Lower lobe of right lung (tissue), 2 donors: ENCODE measurements around the gene CES3. TPM values are rescaled to one million over a fixed set of nuclear protein-coding genes. Genes with fewer than 3 reads are reported as not detected.

Source experiments
- ATAC-seq, 2 donors: fragments of 200-7000 bp; cut with Tn5 transposase; one replicate each; pipeline ENCODE4 v1.9.1; 2020 to 2022; ENCODE audit warnings: mild to moderate bottlenecking in 2 of 2, moderate library complexity in 2 of 2
- DNase-seq: peaks from one replicate; pipeline ENCODE4 v3.0.0-alpha.2; 2020
- H3K27ac ChIP-seq: fragments of 200-600 bp; one replicate; pipeline ENCODE4 v1.8.0; 2022
- H3K27me3 ChIP-seq: fragments of 200-600 bp; one replicate; pipeline ENCODE4 v1.8.0; 2022; ENCODE audit warnings: low read depth
- H3K36me3 ChIP-seq: fragments of 200-600 bp; one replicate; pipeline ENCODE4 v1.8.0; 2022; ENCODE audit warnings: mild to moderate bottlenecking
- H3K4me1 ChIP-seq: fragments of 200-600 bp; one replicate; pipeline ENCODE4 v1.8.0; 2022
- H3K4me3 ChIP-seq: fragments of 200-600 bp; one replicate; pipeline ENCODE4 v1.8.0; 2022; ENCODE audit warnings: mild to moderate bottlenecking
- H3K9me3 ChIP-seq: fragments of 200-600 bp; one replicate; pipeline ENCODE4 v1.8.0; 2022
- CTCF ChIP-seq: fragments of 200-600 bp; IDR thresholded peaks from one replicate; pipeline ENCODE4 v1.8.0; 2022; ENCODE audit warnings: antibody characterized with exemption, mild to moderate bottlenecking
- intact Hi-C: fragments of 100-400 bp; cut with DNase I; formaldehyde crosslinking; loops from one replicate; pipeline ENCODE4 v1.11.0; 2022
- total RNA-seq: library from RNA; stranded (reverse); fragmentation: NEBNext Ultra II Directional; extraction: Animal tissue kit (Norgen Biotek cat#: 25700); gene quantifications from one replicate; pipeline ENCODE4 v1.2.1, GENCODE V29; 2021
- donor health status: DM: no; HTN: yes; CAD: no; lungs with severe emphysema.

CES3 gene
- total RNA-seq, 1 donor from 2014 or later, result 2.5 TPM

GRCh38 chr16:66996983-66997358, 35.9 kb downstream of the CES3 start:
- intact Hi-C loops, result no loop called here
- Histone ChIP-seq H3K9me3 (no peaks in the 10 kb centered on the region), H3K27ac (peak overlapping the region; percentile 66), H3K36me3 (no peaks in the 10 kb centered on the region), H3K4me1 (peaks cover 24% of the 10 kb centered on the region), H3K4me3 (no peak overlapping the region), H3K27me3 (no peaks in the 10 kb centered on the region)
- DNase-seq (no peak), ATAC-seq (no peak)
- TF ChIP-seq CTCF, result no peak

GRCh38 chr16:67000384-67001351, 39.6 kb downstream of the CES3 start:
- ATAC-seq (peak; percentile 82 to 83), DNase-seq (peak; percentile 91)
- H3K4me1 ChIP-seq, result peaks cover 24% of the 10 kb centered on the region
- intact Hi-C loops, result no loop called here
- no peaks in the 10 kb centered on the region for H3K36me3 ChIP-seq
- H3K27me3 ChIP-seq, result no peaks in the 10 kb centered on the region
- no peak for TF ChIP-seq CTCF
- H3K27ac ChIP-seq, result peak overlapping the region; percentile 72
- peak overlapping the region; percentile 65 for H3K4me3 ChIP-seq
- no peaks in the 10 kb centered on the region for H3K9me3 ChIP-seq

- no peaks in the 10 kb centered on the region for H3K27me3 ChIP-seq
- intact Hi-C loops, result no loop called here
- no peak for TF ChIP-seq CTCF
- no peak overlapping the region for H3K27ac ChIP-seq
- ATAC-seq (no peak), DNase-seq (no peak)
- no peaks in the 10 kb centered on the region for H3K9me3 ChIP-seq
- no peaks in the 10 kb centered on the region for H3K36me3 ChIP-seq
- no peak overlapping the region for H3K4me3 ChIP-seq
- peaks cover 15% of the 10 kb centered on the region for H3K4me1 ChIP-seq
Observed at GRCh38 chr16:67001726-67002125, 40.7 kb downstream of the CES3 start.

GRCh38 chr16:67006930-67007658, 46.0 kb downstream of the CES3 start:
- no peak overlapping the region for H3K27ac ChIP-seq
- ATAC-seq, result peak; percentile 23 to 25
- intact Hi-C loops, result no loop called here

More at GRCh38 chr16:67006930-67007658, 46.0 kb downstream of the CES3 start:
- no peaks in the 10 kb centered on the region for H3K9me3 ChIP-seq
- no peak for DNase-seq
- H3K4me3 ChIP-seq, result no peak overlapping the region
- H3K4me1 ChIP-seq, result no peaks in the 10 kb centered on the region
- no peak for TF ChIP-seq CTCF
- H3K27me3 ChIP-seq, result no peaks in the 10 kb centered on the region
- no peaks in the 10 kb centered on the region for H3K36me3 ChIP-seq
